GM15510 (cell line): ENCODE data around the gene TAF11L5.
"Not testable (repeated sequence)": the region's sequence is repeated elsewhere in the genome, so short reads cannot be mapped to it uniquely, and the experiment has no call there.

Experiments used
- POLR2A ChIP-seq: IDR thresholded peaks from 3 replicates; pipeline ENCODE4 v1.6.1; 2011; ENCODE audit warnings: borderline replicate concordance; ENCODE audit not compliant: insufficient read length; ENCODE audit errors: extremely low read depth

TAF11L5 gene

GRCh38 chr5:17524935-17525334 lies at the start of gene TAF11L5:
TAF11L5 (plus strand) TSS chr5:17525235.
- not testable (repeated sequence) for TF ChIP-seq POLR2A

DNA sequence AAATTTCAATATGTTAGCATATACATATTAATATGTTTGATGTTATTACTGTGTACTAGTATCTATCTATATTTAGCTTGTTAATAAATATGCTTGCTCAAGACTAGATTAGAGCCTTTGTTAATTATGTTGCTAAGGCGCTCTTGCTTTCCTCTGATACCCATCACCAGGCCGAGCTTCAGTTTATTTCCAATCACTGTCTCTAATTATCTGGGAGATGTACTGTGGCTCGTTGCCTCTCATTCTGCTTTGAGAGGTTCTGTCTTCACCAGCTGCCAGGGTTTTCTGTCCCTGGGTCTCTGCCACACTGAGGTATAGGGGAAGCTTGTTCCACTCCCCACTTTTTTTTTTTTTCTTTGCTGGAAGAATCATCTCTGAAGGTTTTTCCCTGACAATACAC lies 48.0 kb upstream of the TAF11L5 start:
- TF ChIP-seq POLR2A = no peak

- TF ChIP-seq POLR2A = no peak
Observed at GRCh38 chr5:17477573-17478265, 47.3 kb upstream of the TAF11L5 start.

- TF ChIP-seq POLR2A = no peak
Observed at GRCh38 chr5:17481378-17481777, 43.7 kb upstream of the TAF11L5 start.

DNA sequence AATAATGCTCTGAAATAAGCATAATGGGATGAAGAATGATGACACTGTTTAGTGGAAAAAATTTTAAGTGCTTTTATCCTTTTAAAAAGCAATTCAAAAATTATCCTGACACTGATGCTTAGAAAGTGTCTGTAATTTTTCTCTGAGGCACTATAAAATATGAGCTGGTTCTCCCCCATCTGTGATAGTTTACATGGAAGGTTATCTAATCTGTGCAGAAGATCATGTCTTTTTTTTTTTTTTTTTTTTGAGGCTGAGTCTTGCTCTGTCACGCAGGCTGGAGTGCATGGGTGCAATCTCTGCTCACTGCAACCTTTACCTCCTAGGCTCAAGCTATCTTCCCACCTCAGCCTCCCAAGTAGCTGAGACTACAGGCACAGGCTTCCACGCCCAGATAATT lies 42.2 kb upstream of the TAF11L5 start:
- no peak for TF ChIP-seq POLR2A

GRCh38 chr5:17487174-17487512 lies 37.9 kb upstream of the TAF11L5 start:
- no peak for TF ChIP-seq POLR2A

DNA sequence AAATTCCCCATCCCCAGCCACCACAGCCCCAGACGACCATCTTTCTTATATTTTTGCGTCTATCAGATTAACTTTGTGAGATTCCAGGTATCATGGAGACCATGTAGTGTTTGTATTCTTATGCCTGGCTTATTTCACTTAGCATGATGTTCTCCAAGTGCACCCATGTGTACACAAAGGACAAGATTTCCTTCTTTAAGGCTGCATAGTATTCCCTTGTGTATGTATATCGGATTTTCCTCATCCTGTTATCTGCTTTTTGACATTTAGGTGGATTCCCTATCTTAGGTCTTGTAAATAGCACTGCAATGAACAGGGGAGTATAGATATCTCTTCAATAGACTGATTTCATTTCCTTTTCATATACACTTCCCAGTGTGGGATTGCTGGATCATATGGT lies 32.3 kb upstream of the TAF11L5 start:
- no peak for TF ChIP-seq POLR2A

- no peak for TF ChIP-seq POLR2A
Observed at GRCh38 chr5:17497446-17497845, 27.6 kb upstream of the TAF11L5 start.

- not testable (repeated sequence) for TF ChIP-seq POLR2A
Observed at GRCh38 chr5:17497931-17498330, 27.1 kb upstream of the TAF11L5 start, which contains the start of gene TAF11L2. TAF11L2 (plus strand) TSS chr5:17498231.

DNA sequence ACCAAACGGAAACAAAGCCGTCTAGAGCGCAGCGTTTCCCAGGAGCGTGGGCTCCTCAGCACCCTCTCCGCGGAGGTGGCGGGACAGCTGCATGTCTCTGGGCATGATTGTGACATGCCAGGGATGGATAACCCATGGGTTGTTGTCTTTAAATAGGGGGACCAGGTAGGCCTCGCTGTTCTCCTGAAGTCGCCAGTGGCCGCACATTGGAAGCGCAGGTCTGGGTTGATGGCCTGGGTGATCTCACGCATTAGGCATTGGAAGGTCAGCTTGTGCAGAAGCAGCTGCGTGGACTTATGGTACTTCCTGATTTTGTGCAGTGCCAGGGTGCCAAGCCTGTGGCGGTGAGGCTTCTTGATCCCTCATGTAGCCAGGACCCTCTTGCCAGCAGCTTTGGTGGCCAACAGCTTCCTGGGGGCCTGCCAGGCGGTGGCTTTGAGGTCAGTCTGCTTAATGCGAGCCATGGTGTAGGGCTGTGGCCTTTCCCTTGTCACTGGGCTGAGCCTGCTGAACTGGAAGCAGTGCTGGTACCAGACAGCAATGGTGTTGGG lies 13.2 kb upstream of the TAF11L5 start:
- TF ChIP-seq POLR2A = no peak

GRCh38 chr5:17518067-17518466 lies 7.0 kb upstream of the TAF11L5 start, which contains the start of gene TAF11L3:
TAF11L3 (plus strand) TSS chr5:17518367.
- not testable (repeated sequence) for TF ChIP-seq POLR2A

GRCh38 chr5:17521501-17521900 lies 3.5 kb upstream of the TAF11L5 start, which contains the start of gene TAF11L4:
TAF11L4 (plus strand) TSS chr5:17521801.
- not testable (repeated sequence) for TF ChIP-seq POLR2A

GRCh38 chr5:17528369-17528768 lies 3.3 kb downstream of the TAF11L5 start, which contains the start of gene TAF11L6:
TAF11L6 (plus strand) TSS chr5:17528669.
- not testable (repeated sequence) for TF ChIP-seq POLR2A
